ENCODE data around the gene OPN1MW.
"Not testable (repeated sequence)": the region's sequence is repeated elsewhere in the genome, so short reads cannot be mapped to it uniquely, and the experiment has no call there.

OPN1MW gene

GRCh38 chrX:154182296-154182695 is at the start of gene OPN1MW:
TSS of gene OPN1MW (plus strand) at chrX:154182596. CDS start at chrX:154182678, 82 bp downstream.
- not testable (repeated sequence) for DNase-seq (ENCODE audit: low spot score)

- DNase-seq (ENCODE audit: low spot score): no peak
Measured at GRCh38 chrX:154135458-154136229, 46.8 kb upstream of the OPN1MW start.

- peak; percentile 33 for DNase-seq (ENCODE audit: low spot score)
Measured at GRCh38 chrX:154136627-154137161, 45.7 kb upstream of the OPN1MW start.

- DNase-seq (ENCODE audit: low spot score): no peak
Measured at GRCh38 chrX:154138857-154139256, 43.5 kb upstream of the OPN1MW start.

- no peak for DNase-seq (ENCODE audit: low spot score)
Measured at GRCh38 chrX:154140206-154140605, 42.2 kb upstream of the OPN1MW start.

GRCh38 chrX:154140742-154141141 is 41.7 kb upstream of the OPN1MW start:
- DNase-seq (ENCODE audit: low spot score): no peak

GRCh38 chrX:154142386-154142785 is 40.0 kb upstream of the OPN1MW start:
- DNase-seq (ENCODE audit: low spot score): no peak

GRCh38 chrX:154142950-154143745 is 39.2 kb upstream of the OPN1MW start:
- no peak for DNase-seq (ENCODE audit: low spot score)

GRCh38 chrX:154144010-154144409 is 38.4 kb upstream of the OPN1MW start, which contains the start of gene OPN1LW:
TSS of gene OPN1LW (plus strand) at chrX:154144243. CDS start at chrX:154144284, 41 bp downstream.
- DNase-seq (ENCODE audit: low spot score): not testable (repeated sequence)

- DNase-seq (ENCODE audit: low spot score): not testable (repeated sequence)
Measured at GRCh38 chrX:154151030-154151429, 31.4 kb upstream of the OPN1MW start.

GRCh38 chrX:154156221-154156620 is 26.2 kb upstream of the OPN1MW start:
- DNase-seq (ENCODE audit: low spot score): not testable (repeated sequence)

- DNase-seq (ENCODE audit: low spot score): not testable (repeated sequence)
Measured at GRCh38 chrX:154157207-154157606, 25.2 kb upstream of the OPN1MW start.

GRCh38 chrX:154159345-154159744 is 23.1 kb upstream of the OPN1MW start:
- not testable (repeated sequence) for DNase-seq (ENCODE audit: low spot score)

GRCh38 chrX:154164902-154165301 is 17.5 kb upstream of the OPN1MW start:
- DNase-seq (ENCODE audit: low spot score): not testable (repeated sequence)

GRCh38 chrX:154168384-154168783 is 14.0 kb upstream of the OPN1MW start:
- not testable (repeated sequence) for DNase-seq (ENCODE audit: low spot score)

- not testable (repeated sequence) for DNase-seq (ENCODE audit: low spot score)
Measured at GRCh38 chrX:154172535-154172943, 9.9 kb upstream of the OPN1MW start.

GRCh38 chrX:154174356-154174755 is 8.0 kb upstream of the OPN1MW start:
- not testable (repeated sequence) for DNase-seq (ENCODE audit: low spot score)

GRCh38 chrX:154183794-154184193 is 1.4 kb downstream of the OPN1MW start:
- not testable (repeated sequence) for DNase-seq (ENCODE audit: low spot score)

GRCh38 chrX:154192846-154193245 is 10.4 kb downstream of the OPN1MW start:
- DNase-seq (ENCODE audit: low spot score): not testable (repeated sequence)

- DNase-seq (ENCODE audit: low spot score): not testable (repeated sequence)
Measured at GRCh38 chrX:154194316-154194715, 11.9 kb downstream of the OPN1MW start.

GRCh38 chrX:154196466-154196865 is 14.1 kb downstream of the OPN1MW start:
- DNase-seq (ENCODE audit: low spot score): not testable (repeated sequence)

GRCh38 chrX:154209670-154210418 is 27.4 kb downstream of the OPN1MW start:
- DNase-seq (ENCODE audit: low spot score): not testable (repeated sequence)
